GM21576 (cell line): ENCODE results near the gene FOXO6.

Experiments
- ATAC-seq: cut with Tn5 transposase; IDR thresholded peaks from one replicate; pipeline ENCODE4 v1.9.1; 2021; ENCODE audit warnings: mild to moderate bottlenecking, moderate library complexity; ENCODE audit not compliant: unreplicated experiment

FOXO6 gene

GRCh38 chr1:41419584-41420295 lies 58.5 kb downstream of the FOXO6 start:
- no peak for ATAC-seq

GRCh38 chr1:41420351-41420750 lies 59.1 kb downstream of the FOXO6 start:
- no peak for ATAC-seq

GRCh38 chr1:41420860-41421259 lies 59.6 kb downstream of the FOXO6 start:
- ATAC-seq, result no peak

DNA sequence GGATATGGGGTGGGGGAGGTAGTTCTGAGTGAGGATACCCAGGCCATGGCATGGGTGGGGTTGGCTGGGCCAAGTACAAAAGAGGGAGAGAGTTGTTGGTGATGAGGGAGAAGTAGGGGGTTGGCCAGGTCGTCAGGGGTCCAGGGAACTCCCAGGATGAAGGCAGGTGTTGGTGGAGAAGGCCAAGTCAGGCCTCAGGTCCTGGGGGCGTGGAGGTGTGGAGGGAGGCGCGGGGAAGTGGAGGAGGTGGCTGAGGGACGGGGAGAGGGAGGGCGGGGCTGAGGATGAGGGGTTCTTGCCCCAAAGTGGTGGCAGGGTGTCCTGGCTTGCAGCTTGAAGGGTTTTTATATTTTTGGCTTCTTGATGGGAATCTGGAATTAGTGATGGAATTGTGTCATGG lies 61.1 kb downstream of the FOXO6 start:
- ATAC-seq, result no peak

DNA sequence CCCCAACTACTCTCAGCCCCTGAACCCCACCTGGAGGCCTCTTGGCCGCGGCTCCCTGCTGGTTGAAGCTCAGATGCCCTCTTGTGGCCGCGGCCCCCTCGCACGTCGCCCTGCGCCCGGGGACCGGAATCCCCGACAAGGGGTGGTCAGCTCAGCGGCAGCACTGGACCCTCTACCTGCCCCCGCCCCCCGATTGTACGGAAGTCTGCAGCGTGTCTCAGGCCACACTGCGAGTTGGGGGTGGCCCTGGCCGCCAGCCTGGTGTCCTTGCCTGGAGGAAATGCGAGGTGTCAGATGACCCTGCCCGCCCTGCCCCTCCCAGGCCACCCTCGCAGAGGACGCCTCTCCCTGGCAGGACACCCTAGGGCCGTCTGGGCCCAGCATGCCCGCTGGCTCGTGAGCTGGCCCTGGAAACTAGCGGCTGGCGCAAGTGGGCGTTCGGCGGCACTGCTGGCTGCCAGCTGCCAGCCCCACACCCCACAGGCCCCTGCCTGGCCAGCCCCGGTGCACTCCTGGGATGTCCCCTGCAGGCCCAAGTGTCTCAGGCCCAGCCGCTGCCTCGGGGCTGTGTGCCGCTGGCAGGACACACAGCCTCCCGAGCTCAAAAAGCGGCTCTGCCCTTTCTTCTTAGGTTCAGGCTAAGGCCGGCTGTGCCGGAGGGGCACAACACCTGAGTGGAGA lies 62.4 kb downstream of the FOXO6 start:
- no peak for ATAC-seq

DNA sequence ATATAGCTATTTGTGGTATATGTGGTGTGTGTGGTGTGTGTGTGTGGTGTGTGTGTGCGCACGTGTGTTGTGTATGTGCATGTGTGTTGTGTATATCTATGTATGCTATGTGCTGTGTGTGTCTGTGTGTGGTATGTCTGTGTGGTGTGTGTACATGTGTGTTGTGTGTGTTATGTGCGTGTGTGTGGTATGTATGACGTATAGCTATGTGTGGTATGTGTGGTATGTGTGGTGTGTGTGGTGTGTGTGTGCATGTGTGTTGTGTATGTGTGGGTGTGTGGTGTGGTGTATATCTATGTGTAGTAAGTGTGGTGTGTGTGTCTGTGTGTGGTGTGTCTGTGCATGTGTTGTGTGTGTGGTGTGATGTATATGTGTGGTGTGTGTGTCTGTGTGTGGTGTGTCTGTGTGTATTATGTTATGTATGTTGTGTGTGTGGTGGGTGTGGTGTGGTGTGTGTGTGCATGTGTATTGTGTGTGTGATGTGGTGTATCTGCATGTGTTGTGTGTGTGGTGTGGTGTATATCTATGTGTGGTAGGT lies 63.4 kb downstream of the FOXO6 start:
- ATAC-seq, result no peak

DNA sequence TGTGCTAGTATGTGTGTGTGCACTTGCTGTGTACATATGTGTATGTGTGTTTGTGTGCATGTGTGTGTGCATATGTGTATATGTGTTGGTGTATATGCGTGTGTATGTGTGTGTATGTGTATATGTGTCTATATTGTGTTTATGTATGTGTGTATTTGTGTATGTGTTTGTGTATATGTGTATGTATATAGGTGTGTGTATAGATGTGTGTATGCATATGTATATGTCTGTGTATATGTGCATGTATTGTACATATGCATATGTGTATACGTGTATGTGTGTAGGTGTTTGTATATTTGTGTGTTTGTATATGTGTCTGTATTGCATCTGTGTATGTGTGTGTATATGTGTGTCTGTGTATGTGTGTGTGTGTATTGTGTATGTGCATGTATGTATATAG lies 64.1 kb downstream of the FOXO6 start:
- ATAC-seq, result no peak

DNA sequence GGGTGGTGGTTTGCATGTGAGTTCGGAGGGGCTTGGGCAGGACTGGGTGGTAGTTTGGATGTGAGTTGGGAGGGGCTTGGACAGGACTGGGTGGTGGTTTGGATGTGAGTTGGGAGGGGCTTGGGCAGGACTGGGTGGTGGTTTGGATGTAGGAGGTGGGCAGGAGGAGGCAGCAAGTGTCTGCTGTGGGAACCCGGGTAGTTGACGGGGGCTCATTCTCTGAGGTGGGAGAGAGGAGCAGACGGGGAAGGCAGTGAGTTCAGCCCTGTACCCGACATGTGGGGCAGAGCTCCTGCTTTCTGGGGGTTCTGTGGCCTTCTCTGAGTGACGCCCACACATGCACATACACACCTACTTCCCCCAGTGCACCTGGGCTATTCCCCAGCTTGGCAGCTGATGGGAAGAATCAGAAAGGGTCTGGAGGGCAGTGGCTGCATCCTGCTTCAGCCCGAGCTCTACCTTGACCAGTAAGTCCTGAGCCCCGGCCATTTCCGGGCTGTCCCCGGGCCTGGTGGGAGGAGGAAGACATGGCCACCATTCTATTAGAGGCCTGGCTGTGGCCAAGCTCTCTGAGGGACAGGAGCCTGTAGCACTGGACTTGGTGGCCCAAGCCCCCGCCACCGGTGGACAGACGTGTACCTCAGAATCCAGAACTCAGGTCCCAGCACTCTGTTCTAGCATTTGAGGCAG lies 65.1 kb downstream of the FOXO6 start:
- ATAC-seq, result no peak

- no peak for ATAC-seq
Measured at GRCh38 chr1:41427122-41427913, 66.1 kb downstream of the FOXO6 start.

- no peak for ATAC-seq
Measured at GRCh38 chr1:41427916-41428737, 66.9 kb downstream of the FOXO6 start.

DNA sequence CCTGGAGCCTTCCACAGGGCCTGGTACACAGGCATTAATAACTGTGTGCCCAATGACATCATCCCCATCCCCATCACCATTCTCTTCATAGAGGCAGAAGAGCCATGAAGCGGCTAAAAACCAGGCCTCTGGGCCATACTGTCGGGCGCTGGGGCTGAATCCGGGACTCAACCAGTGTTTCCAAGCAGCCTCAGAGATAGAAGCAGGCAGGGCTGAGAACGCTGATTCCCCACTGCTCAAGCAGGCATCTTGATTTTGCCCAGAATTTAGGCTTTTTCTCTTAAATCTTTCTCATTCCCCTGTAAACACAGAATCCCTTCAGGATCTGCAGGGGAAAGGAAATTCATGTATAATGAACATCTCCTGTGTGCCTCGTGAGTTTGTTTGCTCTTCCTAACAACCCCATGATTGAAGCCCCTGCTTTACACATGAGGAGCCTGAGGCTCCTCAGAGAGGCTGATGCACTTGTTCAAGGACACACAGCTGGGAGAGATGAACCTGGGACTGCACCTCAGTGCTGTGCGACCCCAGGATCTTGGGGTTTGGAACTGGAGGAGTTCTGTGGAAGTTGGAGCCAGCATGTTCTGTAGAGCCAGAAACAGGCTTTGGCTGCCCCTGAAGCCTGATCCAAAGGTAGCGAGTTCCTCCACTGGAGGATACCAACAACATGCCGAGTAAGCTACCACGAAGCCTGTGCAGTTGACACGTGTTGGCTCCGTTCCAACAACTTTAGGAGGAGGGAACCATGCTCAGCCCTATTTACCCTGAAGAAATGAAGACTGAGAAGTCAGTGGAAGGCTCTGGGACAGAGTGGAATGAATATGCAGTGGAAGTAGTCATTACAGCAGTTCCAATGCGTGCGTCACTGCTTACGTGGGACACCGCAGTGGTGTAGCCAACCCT lies 67.8 kb downstream of the FOXO6 start:
- ATAC-seq, result no peak

DNA sequence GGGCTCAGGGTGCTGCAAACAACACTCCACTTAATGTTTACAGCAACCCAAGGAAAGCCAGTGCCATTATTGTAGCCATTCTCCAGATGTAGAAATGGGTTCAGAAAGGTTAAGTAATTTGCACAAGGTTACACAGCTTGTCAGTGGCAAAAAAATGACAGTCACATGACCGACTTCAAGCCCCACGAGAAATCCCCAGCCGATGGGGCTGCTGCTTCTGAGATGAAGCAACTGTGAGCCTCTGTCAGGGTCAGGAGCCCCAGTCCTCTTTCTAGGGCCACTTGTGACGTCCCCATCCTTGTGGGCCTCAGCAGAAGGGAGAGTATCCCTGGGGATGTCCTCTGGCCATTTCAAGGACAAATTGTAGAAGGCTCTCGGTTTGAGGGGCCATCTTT lies 68.4 kb downstream of the FOXO6 start:
- no peak for ATAC-seq

DNA sequence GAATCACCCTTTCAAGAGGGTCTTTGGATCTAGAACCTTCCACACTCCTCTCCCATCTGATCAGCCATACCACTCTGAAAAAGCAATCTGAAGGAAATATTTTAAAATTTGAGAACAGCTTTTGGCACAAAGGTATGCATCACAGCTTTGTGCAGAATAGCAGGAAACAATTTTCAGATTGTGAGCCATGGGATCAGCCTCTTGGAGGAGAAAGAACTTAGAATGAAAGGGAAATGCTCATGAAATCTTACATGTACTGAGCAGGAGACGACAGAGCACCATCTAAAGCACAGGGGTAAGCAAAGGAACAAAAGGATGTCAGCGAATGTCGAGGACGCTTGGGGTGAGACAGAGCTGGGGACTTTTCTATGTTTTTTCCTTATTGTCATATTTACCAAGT lies 68.8 kb downstream of the FOXO6 start:
- ATAC-seq, result no peak

GRCh38 chr1:41430582-41430981 lies 69.3 kb downstream of the FOXO6 start:
- ATAC-seq, result no peak

DNA sequence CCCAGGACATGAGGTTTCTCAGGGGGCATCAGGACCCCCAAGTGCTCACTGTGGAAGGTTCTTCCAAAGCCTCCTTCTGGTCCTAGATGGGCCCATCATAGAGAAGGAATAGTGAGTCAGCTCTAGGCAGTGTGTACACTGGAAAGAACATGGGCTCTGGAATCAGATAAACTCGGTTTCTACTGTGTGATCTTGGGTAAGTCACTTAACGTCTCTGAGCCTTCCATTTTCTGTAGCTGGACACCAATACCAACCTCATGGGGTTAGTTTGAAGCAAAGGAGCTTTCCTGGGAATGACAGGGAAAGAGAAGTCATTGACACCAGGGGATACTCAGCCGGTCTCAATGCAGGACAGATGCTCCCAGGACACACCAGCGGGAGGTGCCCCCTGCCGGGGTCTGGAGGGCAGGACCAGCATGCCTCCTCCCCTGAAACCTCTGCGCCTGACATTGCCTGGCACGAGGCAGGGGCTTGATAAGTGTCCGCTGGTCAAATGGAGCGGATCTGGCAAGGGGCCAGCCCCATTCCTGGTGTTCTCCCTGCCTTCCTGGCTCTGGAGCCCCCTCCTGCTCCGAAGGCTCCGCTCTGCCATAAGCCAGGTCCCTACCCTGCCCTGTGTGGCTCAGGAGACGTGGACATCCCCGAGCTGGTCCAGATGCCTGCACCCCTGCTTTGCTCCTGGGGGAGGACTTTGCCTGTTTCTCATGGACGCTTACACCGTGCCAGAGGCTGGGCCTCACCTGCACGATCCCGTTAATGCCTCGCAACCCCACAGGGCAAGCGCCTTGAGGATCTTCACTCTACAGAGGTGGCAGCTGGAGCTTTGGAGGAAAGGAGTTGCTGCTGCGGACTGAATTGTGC lies 70.5 kb downstream of the FOXO6 start:
- no peak for ATAC-seq
